OCI-M2 (cell line): ENCODE data around the gene FAM78A.

ENCODE experiments used
- DNase-seq: peaks from one replicate; lab custom pipeline; 2025; ENCODE audit not compliant: unreplicated experiment; lab: John Stamatoyannopoulos, UW

FAM78A gene

DNA sequence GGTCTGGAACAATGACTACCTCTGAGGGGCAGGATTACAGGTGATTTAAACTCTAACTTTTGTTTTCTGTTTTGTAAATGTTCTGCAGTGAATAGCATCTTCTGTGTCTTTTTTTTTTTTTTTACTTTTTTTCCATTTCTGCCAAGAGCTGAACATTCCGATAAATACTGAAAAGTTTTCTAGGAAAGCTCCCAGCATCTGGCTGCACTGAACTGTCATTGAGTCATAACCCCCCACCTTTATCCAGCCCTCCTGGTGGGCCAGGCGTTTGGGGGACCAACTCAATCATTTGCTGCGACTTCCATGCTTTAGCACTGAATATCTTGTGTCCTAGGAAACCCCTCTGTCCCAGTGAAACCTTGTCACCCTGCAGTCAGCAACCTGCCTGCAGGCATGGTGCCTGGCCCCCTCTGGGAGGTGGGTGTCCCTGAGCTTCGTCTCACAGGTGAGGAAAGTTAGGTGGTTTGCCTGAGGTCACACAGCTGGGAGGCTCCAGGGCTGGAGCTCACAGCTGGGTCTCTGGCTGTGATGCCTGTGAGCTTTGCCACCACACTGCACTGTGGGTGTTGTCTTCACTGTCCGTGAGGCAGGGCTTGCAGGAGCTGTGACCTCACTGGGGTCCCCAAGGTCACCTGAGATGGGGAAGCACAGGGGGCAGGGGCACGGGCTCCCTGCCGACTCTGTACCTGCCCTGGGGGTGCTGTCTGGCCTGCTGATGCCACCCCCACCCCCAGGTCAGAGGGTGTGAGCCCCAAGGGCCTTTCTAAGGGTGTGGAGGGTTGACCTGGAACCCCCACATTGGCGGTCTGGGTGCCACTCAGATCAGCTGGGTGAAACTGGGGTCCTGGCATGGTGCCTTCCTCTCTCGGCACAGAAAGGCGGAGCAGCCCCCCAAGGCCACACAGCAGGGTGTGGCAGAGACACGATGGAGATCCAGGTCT, 27.3 kb upstream of the FAM78A start:
- no peak for DNase-seq

DNA sequence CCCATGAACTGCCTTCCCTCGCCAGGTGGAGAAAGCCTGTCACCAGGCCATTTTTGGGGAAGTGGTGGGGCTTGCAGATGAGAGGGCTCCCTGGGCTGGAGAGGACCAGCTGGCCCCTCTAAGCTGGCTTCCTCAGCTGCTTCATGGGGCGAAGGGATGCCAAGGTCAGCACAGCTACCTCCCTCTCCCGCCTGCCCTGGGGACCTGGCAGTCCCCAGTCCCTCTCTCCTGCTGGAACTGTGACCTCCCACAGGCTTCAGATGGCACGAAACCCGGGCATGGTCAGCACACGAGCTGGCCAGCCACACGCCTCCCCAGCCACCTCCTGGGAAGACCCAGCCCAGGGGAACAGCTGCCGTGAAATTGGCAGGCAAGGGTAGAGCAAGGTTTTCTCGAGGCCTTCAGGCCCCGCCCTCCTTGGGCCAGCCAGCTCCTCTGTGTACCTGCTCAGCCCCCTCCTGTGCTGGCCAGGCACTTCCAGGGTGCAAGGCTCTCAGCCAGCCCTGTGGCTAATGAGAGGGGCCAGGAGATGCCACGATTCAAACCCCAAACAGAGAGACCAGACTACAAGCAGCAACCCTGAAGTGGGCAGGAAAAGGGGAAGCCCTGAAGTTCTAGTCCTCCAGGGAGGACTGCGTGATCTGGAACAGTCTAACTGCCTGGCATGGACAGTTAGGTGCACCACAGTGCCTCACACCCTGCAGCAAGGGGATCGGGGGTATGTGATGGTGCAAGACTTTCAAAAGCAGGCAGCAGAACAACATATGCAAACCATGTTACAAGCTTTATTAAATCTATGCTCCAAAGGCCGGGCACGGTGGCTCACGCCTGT, 26.1 kb upstream of the FAM78A start:
- DNase-seq, result no peak

DNA sequence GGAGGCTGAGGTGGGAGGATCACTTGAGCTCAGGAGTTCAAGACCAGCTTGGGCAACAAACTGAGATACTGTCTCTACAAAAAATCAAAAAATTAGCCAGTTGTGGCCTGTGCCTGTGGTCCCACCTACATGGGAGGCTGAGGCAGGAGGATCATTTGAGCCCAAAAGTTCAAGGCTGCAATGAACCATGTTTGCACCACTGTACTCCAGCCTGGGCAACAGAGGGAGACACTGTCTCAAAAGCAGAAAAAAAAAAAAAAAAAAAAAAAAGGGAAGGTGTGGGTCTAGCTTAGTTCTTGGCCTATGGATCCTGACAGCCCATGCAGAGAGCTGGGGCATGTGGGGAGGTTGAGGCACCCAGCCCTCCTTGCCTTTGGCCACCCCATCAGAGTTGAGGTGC, 24.1 kb upstream of the FAM78A start:
- DNase-seq, result no peak

DNA sequence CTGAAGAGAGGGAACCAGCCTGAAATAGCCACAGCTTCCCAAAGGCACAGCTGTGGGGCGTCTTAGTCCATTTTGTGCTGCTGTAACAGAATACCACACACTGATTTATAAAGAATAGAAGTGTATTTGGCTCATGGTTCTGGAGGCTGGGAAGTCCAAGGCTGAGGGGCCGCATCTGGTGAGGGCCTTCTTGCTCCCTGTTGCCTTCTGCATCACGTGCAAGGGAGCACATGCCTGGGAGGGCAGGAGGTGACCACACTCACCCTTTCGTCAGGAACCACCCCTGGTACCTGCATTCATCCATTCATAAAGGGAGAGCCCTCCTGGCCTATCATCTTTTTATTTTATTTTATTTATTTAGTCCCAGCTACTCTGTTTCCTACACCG, 23.6 kb upstream of the FAM78A start:
- no peak for DNase-seq

DNA sequence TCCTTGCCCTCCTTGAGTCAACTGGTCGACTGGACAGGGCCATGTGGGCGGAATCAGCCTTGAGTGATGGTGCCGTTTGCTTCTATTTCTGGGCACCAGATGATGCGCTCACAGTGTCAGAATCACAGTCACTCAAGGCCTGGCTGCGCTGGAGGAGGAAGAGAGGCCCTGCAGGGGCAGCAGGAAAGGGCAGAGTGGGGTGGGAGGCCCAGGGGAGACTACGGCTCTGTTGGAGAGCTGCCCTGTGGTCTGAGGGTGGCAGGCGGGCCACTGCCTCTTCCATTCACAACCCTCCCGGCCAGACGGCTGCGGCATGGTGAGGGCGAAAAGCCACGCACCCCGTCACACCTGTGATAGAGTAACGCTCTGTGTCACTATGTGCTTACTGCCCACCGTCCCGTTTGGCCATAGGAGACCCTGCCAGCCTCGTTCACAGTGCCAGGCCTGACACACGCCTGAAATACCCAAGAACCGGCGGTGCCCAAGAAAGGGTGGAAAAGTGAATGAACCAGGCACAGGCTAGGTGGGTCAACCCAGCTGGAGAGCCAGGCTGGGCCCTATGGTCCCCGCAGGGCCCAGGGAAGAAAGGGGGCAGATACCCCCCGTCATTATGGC, 23.1 kb upstream of the FAM78A start:
- DNase-seq, result no peak

DNA sequence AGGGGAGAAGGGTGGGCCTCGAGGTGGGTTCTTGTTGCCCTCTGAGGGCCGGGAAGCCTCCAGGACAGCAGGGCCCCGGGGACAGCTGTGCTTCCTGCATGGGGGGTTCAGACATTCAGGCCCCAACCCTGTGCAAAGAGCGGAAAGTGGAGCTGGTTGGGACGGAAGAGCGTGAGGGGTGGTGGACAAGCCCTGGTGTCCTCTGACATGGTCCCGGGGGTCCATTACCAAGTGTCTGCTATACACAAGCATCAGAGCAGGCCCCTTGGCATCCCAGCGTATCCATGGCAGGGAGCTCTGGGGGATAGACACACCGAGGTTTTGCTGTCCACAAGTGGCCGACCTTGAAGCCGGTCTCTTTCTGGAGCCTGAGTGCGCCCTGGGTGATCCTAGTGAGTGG, 22.5 kb upstream of the FAM78A start:
- DNase-seq, result no peak

DNA sequence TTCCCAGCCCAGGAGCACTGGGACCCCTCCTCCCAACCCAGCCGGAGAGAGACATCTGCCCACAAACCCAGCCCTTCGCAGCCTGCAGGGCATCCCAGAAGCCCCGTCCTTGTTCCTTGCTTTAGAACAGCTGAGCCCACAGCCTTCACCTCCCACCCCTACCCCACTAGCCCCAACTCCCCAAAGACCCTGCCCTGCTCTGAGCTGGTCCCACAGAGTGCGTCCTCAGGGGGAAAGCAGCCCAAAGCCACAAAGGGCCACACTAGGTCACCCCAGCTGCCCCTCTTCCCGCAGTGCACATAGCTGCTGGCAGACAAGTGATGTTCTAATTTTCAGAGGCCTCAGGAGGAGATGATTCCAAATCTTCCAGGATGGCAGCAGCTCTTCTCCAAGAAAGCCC, 22.0 kb upstream of the FAM78A start:
- DNase-seq, result no peak

DNA sequence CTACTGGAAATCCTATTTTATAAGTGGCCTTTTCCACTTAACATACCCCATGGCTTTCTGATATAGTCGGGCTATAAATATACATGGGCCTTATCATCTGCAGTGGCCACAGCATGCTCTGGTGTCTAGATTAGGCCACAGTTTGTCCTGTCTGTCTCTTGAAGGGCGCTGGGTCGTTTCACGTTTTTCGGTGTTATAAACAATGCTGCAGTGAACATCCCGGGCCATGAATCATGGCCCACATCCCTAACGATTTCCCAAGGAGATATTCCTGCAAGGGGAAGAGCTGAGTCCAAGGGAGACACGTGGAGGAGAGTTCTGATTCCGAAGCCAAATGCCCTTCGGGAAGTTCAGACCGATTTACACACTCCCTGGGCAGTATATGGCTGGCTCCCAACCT, 21.6 kb upstream of the FAM78A start:
- no peak for DNase-seq

DNA sequence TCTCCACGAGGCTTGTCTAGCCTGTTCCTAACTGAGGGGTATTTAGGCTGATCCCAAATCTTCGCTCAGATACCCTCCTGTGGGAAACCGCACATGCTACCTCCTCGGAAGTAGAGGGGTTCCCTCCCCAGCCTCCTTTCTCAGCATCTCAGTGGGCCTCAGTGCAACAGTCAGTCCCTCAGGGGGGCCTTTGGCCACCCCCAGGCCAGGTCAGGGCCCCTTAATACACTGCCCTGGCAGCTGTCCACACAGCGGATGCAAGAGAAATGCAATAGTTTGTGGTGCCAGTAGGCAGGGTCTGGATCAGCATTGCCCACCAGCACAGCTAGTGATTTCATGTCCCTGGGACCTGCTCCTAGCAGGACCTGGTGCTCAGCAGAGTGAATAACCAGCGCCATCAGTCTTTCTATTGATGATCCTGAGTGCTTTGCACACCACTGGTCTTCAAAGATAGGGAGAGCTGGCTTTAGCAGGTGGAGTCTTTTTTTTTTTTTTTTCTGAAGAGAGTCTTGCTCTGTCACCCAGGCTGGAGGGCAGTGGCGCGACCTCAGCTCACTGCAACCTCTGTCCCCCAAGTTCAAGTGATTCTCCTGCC, 20.7 kb upstream of the FAM78A start:
- no peak for DNase-seq

DNA sequence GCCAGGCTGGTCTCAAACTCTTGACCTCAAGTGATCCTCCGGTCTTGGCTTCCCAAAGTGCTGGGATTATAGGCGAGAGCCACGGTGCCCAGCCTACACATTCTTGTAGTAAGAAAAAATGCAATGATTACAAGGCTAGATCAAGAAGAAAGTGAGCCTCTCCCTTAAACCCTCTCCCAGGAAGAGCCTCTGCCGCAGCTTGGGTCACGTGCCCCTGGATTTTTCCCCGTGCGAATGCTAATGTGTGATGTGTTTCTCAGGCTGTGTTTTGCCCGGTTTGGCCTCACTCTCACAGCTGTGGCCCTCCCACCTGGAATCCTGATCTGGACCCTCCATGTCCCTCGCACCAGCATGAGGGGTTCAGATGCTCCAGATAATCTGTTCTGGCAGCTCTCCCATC, 20.1 kb upstream of the FAM78A start:
- no peak for DNase-seq

DNA sequence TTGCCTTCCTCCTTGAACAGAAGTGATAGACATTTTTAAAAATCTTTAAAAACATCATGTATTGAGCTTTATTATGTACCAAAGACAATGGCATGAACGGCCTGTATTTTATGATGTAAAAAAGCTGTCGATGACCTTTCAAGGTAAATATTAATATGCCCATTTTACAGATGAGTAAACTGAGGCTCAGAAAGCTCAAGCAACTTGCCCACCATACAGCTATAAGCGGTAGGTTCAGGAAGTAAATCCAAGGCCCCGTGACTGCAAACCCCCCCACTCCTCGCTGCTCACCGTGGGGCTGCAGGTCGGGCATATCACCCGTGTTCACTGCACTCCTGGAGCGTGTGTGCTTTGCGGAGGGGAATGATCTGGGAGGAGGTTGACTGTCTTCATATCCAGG, 16.6 kb upstream of the FAM78A start:
- DNase-seq, result no peak

DNA sequence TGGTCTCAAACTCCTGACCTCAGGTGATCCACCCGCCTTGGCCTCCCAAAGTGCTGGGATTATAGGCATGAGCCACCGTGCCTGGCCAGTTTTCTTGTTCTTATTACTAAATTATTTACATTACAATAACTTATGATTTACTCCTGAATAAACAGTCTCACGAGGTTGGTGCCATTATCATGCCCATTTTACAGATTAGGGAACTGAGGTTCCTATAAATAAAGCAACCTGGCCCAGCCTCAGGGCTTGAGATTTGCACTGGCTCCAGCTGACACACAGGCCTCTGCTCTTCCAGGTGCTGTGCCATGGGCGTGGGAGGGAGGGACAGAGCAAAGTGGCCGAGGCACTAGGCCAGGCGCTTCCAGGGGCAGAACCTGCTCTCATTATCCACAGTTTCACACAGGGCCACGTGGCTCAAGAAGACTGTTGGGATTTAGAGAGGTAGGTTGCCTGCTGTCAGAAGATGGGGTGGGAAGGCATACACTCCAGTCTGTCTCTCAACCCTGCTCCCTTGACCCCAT, 15.5 kb upstream of the FAM78A start:
- DNase-seq, result no peak

DNA sequence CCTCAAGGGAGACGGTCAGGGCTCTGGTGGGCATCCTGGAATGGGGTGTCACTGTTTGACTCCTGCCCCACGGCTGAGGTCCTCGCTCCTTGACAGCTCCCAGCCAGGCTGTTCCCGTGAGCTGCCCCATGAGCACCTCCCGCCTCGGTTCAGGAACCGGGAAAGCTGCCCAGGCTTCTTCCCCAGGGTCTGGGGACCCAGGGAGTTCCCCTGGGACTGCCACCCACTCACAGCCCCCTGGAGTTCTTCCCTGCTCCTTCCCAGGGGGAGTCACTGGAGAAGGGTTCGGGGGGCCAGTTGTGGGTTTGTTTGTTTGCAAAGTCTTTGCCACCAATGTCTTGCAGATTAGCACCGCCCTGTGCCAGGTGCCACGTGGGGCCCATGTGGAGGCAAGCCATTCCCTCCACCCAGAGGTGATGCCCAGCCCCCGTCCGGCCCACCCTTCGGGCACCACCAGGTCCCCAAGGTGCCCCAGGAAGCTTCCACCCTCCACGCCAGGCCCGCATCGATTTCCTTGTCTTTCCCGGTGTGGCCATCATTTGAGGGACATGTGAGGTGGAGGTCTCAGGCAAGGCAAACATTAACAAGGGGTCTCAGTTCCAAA, 14.6 kb upstream of the FAM78A start:
- no peak for DNase-seq

DNA sequence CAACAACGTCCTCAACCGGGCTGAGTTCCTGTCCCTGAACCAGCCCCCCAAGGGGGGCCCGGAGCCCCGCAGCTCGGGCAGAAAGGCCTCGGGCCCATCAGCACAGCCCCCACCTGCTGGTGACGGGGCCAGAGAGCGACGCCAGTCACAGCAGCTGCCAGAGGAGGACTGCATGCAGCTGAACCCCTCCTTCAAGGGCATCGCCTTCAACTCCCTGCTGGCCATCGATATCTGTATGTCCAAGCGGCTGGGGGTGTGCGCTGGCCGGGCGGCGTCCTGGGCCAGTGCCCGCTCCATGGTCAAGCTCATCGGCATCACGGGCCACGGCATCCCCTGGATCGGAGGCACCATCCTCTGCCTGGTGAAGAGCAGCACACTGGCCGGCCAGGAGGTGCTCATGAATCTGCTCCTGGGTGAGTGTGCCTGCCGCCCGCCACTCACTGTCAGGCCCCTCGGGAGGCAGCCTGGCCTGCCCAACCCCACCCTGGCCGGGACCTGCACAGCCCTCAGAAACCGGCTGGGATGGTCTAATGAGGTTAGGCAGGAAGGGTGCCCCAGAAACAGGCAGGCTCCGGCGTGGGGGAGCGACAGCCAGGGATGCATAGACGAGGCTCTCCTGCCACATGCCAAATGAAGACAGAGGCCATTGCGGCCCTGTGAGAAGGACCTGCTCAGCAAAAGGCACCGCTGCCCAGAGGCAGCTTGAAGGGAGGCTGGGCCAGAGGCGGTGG, 13.9 kb upstream of the FAM78A start:
- DNase-seq, result no peak

DNA sequence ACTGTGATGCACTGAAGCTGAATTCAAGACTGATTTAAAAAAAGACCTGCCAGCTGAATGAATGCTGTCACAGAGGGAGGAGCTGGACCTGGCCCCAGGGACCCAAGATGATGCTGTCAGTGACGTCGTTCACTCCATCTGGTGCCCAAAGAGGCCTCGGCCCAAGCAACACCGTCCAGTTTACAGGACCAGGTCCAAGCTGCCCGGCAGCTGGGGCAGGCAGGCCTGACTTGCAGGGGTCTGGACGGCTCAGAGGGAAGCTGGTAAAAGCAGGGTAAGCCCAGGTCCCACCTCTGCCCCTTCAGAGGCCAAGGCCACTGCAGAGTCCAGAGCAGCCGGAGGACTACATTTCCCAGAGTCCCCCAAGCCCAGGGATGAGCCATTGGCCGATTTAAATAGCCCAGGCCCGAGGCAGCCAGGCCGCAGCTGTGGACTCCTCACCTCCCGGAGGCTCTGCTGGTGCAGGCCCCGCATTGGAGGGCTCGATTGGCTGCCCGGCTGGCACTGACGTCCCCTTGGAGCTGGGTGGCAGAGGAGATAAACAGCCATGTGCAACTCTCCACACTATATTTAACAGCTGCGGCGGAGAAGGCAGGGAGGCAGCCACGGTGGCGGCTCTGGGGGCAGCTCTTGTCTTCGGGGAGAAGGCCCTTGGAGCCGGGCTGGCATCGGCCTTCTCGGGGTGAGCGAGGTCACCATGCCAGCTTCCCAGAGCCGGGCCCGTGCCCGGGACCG, 13.2 kb upstream of the FAM78A start, which contains the start of gene PLPP7:
PLPP7 (plus strand) TSS at position 423 of the 735 bp plus-strand sequence; CDS start at position 698, 275 bp downstream.
- DNase-seq, result no peak

DNA sequence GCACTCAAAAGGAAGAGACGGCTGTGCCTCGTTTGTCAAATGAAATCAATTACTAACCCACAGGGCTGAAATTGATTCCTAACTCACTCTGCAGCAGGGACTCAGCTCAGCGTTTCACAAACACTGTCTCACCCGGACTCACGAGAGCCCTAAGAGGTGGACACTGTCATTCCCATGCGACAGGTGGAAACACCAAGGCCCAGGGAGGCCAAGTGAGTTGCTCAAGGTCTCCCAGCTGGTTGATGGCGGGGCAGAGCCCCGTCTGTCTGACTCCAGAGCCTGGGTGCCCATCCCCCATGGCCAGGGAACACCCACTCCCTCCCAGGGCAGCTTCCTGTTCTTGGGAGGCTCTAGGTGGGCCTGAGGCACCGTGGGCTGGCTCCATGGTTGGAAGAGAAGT, 11.9 kb upstream of the FAM78A start:
- DNase-seq, result no peak

DNA sequence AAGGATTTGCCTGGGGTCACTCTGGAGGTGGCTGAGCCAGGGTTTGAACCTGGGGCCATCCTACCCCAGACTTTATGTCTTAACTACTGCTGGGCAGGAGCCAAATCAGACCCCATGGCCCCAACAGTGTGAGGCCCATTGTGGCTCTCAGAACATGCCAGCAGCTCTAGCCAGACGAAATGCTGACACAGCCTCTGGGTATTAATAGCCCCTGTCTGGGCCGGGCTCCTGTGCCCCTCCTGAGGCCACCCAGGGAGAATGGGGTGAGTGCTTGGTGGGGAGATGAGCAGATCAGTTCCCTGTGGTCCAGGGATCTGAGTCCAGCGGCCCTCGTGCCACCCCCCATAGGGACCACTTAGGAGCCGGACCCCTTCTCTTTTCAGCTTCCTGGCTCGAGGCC, 11.0 kb upstream of the FAM78A start:
- no peak for DNase-seq

DNA sequence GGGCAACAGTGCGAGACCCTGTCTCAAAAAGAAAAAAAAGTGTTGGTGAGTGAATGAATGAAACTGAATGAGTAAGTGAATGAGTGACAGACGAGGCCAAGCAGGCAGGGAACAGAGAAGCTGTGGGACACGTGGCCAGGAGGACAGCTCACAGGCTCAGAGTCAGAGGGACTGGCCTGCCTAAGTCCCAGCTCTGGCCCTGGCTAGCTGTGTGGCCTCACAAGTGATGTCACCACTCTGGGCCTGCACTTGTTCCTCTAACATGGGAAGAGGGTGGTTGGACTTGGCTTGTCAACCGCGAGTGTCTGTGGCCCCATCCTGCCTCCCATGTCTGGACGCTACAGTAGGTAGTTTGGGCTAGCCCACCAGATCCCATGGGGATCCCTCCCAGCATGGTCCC, 8.5 kb upstream of the FAM78A start:
- no peak for DNase-seq

DNA sequence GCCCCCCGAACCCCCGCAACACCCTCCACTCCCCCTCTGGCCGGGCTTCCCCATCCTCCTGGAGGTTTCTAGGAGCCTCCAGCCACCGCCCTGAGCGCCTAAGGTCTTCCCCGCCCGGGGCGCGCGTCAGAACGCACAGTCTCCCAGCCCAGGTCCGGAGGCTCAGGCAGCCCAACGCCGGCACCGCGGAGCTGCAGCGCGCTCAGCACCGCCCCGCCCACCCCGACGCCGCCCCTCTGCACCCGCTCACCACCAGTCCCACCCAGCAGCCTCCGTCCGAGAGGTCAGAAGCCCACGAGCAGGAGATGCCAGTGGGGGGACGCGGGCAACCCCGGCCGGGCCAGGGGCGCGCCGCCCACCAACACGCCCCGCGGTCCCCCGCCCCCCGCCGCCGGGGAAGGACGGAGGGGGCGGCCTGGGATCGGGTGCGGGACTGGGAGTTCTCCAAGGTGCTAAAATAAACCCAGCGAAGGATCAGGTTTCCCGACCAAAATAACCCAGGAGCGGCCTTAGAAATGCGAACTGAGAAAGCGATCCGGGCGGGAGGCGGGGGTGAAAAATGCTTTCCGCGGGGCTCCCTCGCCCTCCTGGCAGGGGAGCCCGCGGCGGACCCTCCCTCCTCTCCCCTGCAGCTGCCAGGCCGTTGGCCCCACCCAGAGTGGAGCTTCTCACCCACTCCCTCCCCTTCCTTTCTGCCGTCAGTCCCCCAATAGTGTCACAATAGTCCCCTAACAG, 6.5 kb upstream of the FAM78A start:
- DNase-seq, result no peak
